ENCODE measurements around the gene SLC25A28.

- TF ChIP-seq CTCF (conservative IDR thresholded peaks at IDR 0.05; ENCODE audit: low read depth, low read length) (no peak), EZH2 (IDR thresholded peaks at IDR 0.05; ENCODE audit: borderline replicate concordance, low read depth, low read length, poor library complexity, severe bottlenecking) (no peak)
Measured at GRCh38 chr10:99658622-99659030, 38.4 kb upstream of the SLC25A28 start.

Measured in A673 (cell line).